ENCODE data around the gene ZNF292. TPM values are rescaled to one million over a fixed set of nuclear protein-coding genes. Genes with fewer than 3 reads are reported as not detected.
"Not testable (repeated sequence)": the region's sequence is repeated elsewhere in the genome, so short reads cannot be mapped to it uniquely, and the experiment has no call there.

Gene ZNF292
- total and polyA plus RNA-seq, 10 of the 15 experiments (the other 5 are each of a cell fraction or from before 2014, with no cell fraction given) = 11.1 to 57.6 (median 30.6) TPM

- TF ChIP-seq ATF2 (IDR thresholded peaks at IDR 0.05; ENCODE audit: low read length) = no peak
- TF ChIP-seq, protein P1, sequence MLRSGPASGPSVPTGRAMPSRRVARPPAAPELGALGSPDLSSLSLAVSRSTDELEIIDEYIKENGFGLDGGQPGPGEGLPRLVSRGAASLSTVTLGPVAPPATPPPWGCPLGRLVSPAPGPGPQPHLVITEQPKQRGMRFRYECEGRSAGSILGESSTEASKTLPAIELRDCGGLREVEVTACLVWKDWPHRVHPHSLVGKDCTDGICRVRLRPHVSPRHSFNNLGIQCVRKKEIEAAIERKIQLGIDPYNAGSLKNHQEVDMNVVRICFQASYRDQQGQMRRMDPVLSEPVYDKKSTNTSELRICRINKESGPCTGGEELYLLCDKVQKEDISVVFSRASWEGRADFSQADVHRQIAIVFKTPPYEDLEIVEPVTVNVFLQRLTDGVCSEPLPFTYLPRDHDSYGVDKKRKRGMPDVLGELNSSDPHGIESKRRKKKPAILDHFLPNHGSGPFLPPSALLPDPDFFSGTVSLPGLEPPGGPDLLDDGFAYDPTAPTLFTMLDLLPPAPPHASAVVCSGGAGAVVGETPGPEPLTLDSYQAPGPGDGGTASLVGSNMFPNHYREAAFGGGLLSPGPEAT (IDR thresholded peaks at IDR 0.05; ENCODE audit: low read depth) = no peak
Measured at GRCh38 chr6:87297119-87297518, 141.8 kb downstream of the ZNF292 start (continued).

- not testable (repeated sequence) for DNase-seq (ENCODE audit: low read depth, low spot score); BruUV-seq (replicated peaks)
- CTCF ChIA-PET = interaction anchor here (1.1 to 1.8 kb wide), 2 partner anchors 21 to 45 kb away, joined by 3 to 7 read pairs; partner anchors contain the start of gene SMIM8
Measured at GRCh38 chr6:87301277-87301676, 145.9 kb downstream of the ZNF292 start.

More at GRCh38 chr6:87301277-87301676, 145.9 kb downstream of the ZNF292 start:
- H4K20me1 ChIP-seq (ENCODE audit: control insufficient read depth, insufficient read depth); H2AFZ ChIP-seq (ENCODE audit: control insufficient read depth, low read depth, low read length); H3K27me3 ChIP-seq (replicated peaks in 1 of 2; ENCODE audit: control insufficient read depth in 2 of 2, insufficient read depth in 2 of 2, low read length in 1 of 2); H3K4me3 ChIP-seq; H3K9me3 ChIP-seq (replicated peaks; ENCODE audit: control insufficient read depth, insufficient read depth, low read length); SMC1A ChIA-PET (ENCODE audit: uncharacterized antibody, unreplicated experiment); H3K4me2 ChIP-seq (ENCODE audit: control insufficient read depth, insufficient read depth); in situ Hi-C loops (cut with MboI); H3K27ac ChIP-seq (ENCODE audit: control insufficient read depth, insufficient read depth); ATAC-seq; H3K4me1 ChIP-seq (ENCODE audit: control insufficient read depth, insufficient read depth, low read length); H3K9ac ChIP-seq (ENCODE audit: control insufficient read depth, insufficient read depth, low read length); POLR2A ChIA-PET; RAD21 ChIA-PET (ENCODE audit: unreplicated experiment); FAIRE-seq; H3K36me3 ChIP-seq (ENCODE audit: control insufficient read depth in 2 of 2, insufficient read depth in 2 of 2, low read length in 1 of 2); H3K79me2 ChIP-seq (ENCODE audit: control insufficient read depth, insufficient read depth, low read length); intact Hi-C loops (cut with micrococcal nuclease; ENCODE audit: unreplicated experiment): not testable (repeated sequence)
- 69% methylated on average over 9 of the region's 9 CpGs for WGBS (ENCODE audit: insufficient coverage, insufficient replicate concordance, low lambda C conversion rate, missing lambda C conversion rate)
